HepG2 (cell line): ENCODE measurements around the gene HINT2.

Source experiments
- JUND ChIP-seq: sonication (generic); formaldehyde crosslinking; IDR thresholded peaks from 2 replicates; pipeline ENCODE4 v1.8.0; 2022; ENCODE audit warnings: mild to moderate bottlenecking, missing genetic modification reagents
- NBN ChIP-seq: fragments of 450-650 bp; conservative IDR thresholded peaks from 2 replicates; pipeline ENCODE4 v1.6.1; 2017
- NFATC3 ChIP-seq: sonication (generic); formaldehyde crosslinking; IDR thresholded peaks from 2 replicates; pipeline ENCODE4 v1.5.1; 2020; ENCODE audit warnings: mild to moderate bottlenecking, missing genetic modification reagents
- POLR2A ChIP-seq, 2 experiments: IDR thresholded peaks; 2 replicates each; pipeline ENCODE4 v1.6.1; 2011; ENCODE audit warnings: low read depth in 2 of 2, low read length in 2 of 2, mild to moderate bottlenecking in 1 of 2, moderate library complexity in 1 of 2; ENCODE audit not compliant: insufficient read depth in 1 of 2
- POLR2AphosphoS5 ChIP-seq: IDR thresholded peaks from 2 replicates; pipeline ENCODE4 v1.6.1; 2012; ENCODE audit warnings: low read depth, low read length
- RCOR2 ChIP-seq: IDR thresholded peaks from 2 replicates; pipeline ENCODE4 v1.6.1; 2016; ENCODE audit warnings: missing biosample characterization, missing genetic modification reagents
- SNAI1 ChIP-seq: sonication (generic); formaldehyde crosslinking; IDR thresholded peaks from 2 replicates; pipeline ENCODE4 v1.5.0; 2020; ENCODE audit warnings: mild to moderate bottlenecking, missing genetic modification reagents, borderline replicate concordance
- SP4 ChIP-seq: sonication (generic); formaldehyde crosslinking; IDR thresholded peaks from 2 replicates; pipeline ENCODE4 v1.8.1; 2023; ENCODE audit warnings: mild to moderate bottlenecking, missing genetic modification reagents
- YY1 ChIP-seq: IDR thresholded peaks from 2 replicates; pipeline ENCODE4 v1.6.1; 2011; ENCODE audit warnings: low read length, low read depth, moderate library complexity, mild to moderate bottlenecking; ENCODE audit not compliant: insufficient read depth, insufficient replicate concordance
- TF ChIP-seq, protein P1 (sequence below): sonication (generic); formaldehyde crosslinking; IDR thresholded peaks from one replicate; pipeline ENCODE4 v1.5.1; 2020; ENCODE audit warnings: mild to moderate bottlenecking, missing genetic modification reagents; ENCODE audit errors: not compliant biosample characterization

DNA sequence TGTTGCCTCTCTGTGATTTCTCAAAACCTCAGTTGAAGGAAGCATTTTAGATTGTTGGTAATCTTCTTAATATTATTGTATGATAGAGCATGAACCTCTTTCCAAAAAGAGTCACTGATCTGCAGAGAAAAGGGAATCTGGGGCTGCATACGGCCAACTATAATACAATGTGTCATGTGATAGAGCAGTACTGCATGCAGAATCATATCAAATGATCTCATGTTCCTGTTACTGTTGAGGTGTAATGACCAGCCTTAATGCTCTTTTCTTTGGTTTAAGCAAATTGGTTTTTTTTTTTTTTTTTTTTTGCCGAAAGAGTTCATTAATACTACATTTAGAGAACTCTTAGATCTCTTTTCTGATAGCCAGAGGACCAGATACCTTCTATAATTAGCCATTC lies 47.8 kb downstream of the HINT2 start:
- TF ChIP-seq SNAI1: no peak
- no peak for TF ChIP-seq JUND
- TF ChIP-seq YY1: no peak
- no peak for TF ChIP-seq POLR2A (IDR thresholded peaks at IDR 0.05; ENCODE audit: insufficient read depth in 1 of 2, low read depth in 2 of 2, low read length in 2 of 2)
- no peak for TF ChIP-seq RCOR2
- TF ChIP-seq, protein P1, sequence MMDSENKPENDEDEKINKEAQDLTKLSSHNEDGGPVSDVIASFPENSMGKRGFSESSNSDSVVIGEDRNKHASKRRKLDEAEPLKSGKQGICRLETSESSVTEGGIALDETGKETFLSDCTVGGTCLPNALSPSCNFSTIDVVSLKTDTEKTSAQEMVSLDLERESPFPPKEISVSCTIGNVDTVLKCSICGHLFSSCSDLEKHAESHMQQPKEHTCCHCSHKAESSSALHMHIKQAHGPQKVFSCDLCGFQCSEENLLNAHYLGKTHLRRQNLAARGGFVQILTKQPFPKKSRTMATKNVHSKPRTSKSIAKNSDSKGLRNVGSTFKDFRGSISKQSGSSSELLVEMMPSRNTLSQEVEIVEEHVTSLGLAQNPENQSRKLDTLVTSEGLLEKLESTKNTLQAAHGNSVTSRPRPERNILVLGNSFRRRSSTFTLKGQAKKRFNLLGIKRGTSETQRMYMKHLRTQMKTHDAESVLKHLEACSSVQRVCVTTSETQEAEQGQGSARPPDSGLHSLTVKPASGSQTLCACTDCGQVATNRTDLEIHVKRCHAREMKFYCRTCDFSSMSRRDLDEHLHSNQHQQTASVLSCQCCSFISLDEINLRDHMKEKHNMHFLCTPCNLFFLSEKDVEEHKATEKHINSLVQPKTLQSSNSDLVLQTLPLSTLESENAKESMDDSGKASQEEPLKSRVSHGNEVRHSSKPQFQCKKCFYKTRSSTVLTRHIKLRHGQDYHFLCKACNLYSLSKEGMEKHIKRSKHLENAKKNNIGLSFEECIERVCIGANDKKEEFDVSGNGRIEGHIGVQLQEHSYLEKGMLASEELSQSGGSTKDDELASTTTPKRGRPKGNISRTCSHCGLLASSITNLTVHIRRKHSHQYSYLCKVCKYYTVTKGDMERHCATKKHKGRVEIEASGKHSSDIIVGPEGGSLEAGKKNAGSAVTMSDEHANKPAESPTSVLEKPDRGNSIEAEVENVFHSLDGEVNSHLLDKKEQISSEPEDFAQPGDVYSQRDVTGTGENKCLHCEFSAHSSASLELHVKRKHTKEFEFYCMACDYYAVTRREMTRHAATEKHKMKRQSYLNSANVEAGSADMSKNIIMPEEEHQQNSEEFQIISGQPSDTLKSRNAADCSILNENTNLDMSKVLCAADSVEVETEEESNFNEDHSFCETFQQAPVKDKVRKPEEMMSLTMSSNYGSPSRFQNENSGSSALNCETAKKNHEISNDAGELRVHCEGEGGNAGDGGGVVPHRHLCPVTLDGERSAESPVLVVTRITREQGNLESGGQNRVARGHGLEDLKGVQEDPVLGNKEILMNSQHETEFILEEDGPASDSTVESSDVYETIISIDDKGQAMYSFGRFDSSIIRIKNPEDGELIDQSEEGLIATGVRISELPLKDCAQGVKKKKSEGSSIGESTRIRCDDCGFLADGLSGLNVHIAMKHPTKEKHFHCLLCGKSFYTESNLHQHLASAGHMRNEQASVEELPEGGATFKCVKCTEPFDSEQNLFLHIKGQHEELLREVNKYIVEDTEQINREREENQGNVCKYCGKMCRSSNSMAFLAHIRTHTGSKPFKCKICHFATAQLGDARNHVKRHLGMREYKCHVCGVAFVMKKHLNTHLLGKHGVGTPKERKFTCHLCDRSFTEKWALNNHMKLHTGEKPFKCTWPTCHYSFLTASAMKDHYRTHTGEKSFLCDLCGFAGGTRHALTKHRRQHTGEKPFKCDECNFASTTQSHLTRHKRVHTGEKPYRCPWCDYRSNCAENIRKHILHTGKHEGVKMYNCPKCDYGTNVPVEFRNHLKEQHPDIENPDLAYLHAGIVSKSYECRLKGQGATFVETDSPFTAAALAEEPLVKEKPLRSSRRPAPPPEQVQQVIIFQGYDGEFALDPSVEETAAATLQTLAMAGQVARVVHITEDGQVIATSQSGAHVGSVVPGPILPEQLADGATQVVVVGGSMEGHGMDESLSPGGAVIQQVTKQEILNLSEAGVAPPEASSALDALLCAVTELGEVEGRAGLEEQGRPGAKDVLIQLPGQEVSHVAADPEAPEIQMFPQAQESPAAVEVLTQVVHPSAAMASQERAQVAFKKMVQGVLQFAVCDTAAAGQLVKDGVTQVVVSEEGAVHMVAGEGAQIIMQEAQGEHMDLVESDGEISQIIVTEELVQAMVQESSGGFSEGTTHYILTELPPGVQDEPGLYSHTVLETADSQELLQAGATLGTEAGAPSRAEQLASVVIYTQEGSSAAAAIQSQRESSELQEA (CRISPR knock-in tag): no peak
- no peak for TF ChIP-seq SP4 (CRISPR knock-in tag)
- no peak for TF ChIP-seq NBN
- TF ChIP-seq NFATC3 (CRISPR knock-in tag): no peak
- TF ChIP-seq POLR2AphosphoS5: no peak
